ENCODE results near the gene BHMT.
A peak's percentile ranks its signal among the peaks of the same experiment; 100 is the strongest.

BHMT gene

DNA sequence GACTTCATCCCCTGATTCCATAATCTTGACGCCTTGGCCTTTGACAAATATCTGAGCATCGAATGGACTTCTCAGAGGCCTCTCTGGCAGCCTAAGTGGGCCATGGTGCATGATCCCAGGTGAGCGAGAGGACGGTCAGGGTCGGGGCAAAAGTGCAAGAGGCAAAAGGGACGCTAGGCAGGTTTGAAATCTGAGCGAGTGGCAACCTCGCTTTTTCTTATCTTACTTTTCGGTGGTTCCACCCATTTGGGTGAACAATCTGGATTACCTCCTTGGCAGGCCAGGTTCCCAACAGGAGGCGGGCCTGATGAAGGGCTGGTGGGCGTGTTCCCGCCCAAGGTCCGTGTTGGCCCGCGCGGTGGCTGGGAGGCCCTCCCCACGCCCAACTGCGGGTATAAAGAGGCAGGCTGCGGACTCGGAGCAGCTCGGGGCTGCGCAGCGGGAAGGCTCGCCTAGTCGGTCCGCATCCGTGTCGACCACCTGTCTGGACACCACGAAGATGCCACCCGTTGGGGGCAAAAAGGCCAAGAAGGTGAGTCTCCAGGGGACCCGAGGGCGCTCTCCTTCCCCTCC is at the start of gene BHMT:
Gene BHMT (plus strand): TSS at position 423 of the 573 bp plus-strand sequence. CDS start 77 bp downstream, at position 500.
- DNase-seq = no peak

- no peak for DNase-seq
These were observed 49.2 kb upstream of the BHMT start for GRCh38 chr5:79062436-79062835.

DNA sequence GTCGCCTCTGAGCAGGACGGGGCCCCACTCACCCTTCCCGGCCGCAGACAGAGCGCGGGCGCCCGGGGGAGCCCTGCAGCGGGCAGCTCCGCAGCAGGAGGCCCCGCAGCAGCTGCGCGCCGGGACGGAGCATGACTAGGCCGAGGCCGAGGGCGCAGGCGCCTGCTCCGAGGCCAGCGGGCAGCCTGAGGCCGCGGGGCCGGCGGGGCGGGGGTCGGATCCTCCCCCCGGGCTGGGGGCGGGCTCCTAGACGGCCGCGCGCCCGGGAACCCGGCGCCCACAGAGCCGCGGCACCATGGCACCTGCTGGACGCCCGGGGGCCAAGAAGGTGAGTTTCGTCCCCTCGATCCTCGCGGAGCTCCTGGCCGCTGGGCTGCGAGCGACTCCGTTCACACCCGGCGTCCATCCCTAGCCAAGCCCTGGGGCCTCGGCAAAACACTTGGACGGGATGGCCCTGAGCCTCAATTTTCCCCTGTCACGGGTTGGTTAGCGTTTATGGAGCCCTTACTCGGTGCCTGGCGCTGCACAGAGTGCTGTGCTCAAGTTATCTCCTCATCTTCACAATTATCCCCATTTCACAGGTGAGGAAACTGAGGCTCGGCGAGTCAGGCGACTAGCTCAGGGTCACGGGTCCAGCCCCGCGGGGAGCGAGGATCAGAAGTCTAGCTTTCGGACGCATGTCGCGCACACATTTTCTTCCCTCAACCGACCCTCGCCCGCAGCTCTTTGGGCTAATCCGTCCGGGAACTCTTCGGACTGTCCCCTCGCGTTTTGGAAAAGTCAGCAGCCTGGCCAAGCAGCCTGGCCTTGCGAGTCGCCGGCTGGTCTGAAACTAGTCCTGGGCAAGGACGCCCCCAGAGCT is 41.9 kb upstream of the BHMT start, which contains the start of the genes BHMT2 and DMGDH:
Gene BHMT2 (plus strand): TSS at position 280 of the 862 bp plus-strand sequence. CDS start 16 bp downstream, at position 296.
Gene DMGDH (minus strand): TSS at position 187 of the 862 bp plus-strand sequence. CDS start 54 bp downstream, at position 133.
- DNase-seq = peak in 1 of 56 donors; percentile 17

- peak in 1 of 56 donors; percentile 2 for DNase-seq
These were observed 41.3 kb upstream of the BHMT start for GRCh38 chr5:79070350-79070667.

- DNase-seq = no peak
These were observed 37.0 kb upstream of the BHMT start for GRCh38 chr5:79074641-79075040.

- DNase-seq = no peak
These were observed 35.8 kb upstream of the BHMT start for GRCh38 chr5:79075646-79076426.

DNA sequence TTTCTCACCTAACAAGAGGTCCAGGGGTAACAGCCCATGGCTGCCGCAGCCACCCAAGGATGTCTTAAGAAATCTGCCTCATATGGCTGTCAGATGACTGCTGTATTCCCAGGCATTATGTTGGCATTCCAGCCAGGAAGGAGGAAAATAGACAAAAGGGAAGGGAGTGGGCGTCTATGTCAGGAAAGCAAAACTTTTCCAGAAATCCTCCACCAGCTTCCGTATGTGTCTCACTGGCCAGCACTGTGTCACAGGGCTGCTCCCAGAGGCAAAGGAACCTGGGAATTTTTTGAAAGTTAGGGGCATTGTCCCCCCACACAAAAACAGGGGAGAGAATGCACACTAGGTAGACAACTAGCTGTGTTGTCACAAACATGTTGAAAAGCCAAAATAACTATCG is 34.8 kb upstream of the BHMT start:
- no peak for DNase-seq

- DNase-seq = no peak
These were observed 33.8 kb upstream of the BHMT start for GRCh38 chr5:79077680-79078365.

GRCh38 chr5:79080804-79081203 is 30.8 kb upstream of the BHMT start:
- no peak for DNase-seq

DNA sequence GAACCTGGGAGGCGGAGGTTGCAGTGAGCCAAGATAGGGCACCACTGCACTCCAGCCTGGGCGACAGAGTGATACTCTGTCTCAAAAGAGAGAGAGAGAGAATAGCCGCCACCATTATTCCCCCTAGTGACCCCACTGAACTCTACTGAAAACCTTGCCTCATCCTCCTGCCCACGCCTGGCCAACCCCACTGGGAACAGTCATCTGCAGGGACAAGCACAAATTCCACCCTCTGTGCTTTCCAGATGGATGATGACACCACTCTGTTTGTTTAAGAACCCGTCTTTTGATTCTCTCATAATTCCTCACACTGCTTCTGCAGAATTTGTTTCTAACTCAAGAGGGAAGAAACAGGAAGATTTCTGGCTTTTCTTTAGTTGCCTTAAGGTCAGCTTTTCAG is 29.8 kb upstream of the BHMT start:
- DNase-seq = no peak

DNA sequence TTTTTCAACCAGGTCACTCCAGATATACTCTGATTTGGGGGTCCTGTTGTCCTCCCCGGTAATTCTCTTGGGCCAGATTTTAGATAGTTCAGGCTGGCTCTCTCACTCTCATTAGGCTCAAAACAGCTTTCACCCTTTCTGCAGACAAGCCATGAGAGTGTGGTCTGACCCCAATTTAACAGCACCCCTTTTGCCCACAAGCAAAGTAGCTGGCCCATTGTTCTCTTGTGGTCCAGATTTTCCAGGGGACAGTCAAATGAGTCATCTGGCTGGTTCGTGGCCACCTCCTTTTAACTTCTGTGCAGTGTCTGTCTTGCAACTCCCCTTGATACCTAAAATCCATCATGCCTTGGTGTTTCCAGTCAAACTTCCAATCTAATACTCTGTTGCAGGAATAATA is 25.5 kb upstream of the BHMT start:
- no peak for DNase-seq

- no peak for DNase-seq
These were observed 23.1 kb upstream of the BHMT start for GRCh38 chr5:79088507-79088906.

DNA sequence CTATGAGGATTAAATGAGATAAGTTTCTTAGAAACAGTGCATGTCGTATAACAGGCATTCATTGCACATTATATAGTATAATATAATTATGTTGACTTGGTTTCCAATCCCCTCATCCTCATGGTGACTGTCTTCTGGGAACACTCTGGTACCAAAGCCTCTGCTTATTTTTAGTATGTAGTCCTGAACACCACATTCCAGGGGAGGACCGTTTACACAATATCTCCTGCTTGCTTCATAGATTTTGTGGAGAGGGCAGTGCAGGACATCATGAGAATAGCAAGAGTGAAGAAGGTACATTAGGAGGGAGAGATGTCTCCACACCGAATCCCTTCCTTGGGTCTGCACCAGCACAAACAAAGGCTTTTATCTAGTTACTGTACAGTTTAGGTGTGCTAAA is 20.5 kb upstream of the BHMT start:
- no peak for DNase-seq

DNA sequence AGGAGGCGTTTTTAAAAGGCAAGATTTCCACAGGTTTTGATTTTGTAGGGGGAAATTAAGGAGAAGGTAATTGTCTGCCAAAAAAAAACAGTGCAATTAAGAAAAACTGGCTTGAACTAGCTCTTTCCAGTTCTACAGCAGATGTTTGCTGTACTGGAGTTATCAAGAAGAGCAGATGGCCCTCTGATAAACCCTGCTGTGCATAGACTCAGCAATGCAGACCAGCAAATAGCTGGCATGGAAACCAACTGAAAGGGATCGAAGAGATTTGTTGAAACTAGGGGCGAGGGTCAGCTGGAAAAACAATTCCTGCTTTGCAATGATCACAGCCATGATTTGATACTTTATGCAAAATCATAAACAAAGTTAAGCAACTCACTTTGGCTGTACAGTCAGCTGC is 17.8 kb upstream of the BHMT start:
- DNase-seq = no peak

GRCh38 chr5:79105868-79106267 is 5.7 kb upstream of the BHMT start:
- no peak for DNase-seq

- DNase-seq = no peak
These were observed 4.4 kb upstream of the BHMT start for GRCh38 chr5:79107020-79107796.

DNA sequence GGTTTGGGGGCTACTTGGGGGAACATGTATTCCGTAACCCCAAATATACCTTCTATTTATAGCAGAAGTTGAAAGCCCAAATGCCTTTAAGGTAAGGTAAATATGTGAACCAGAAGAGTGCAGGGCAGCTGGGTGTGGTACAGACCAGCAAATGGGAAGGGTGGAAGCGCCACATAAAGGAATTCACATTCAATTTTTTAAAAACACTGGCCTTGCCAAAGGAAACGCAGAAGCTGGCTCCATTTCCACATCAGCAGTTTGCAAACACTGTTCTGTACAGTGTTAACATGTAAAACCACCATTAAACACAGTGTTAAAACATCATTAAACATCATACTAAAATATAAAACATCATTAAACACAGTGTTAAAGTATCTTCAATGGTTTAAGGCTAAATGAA is 3.5 kb upstream of the BHMT start:
- no peak for DNase-seq

GRCh38 chr5:79108792-79109191 is 2.8 kb upstream of the BHMT start:
- no peak for DNase-seq

GRCh38 chr5:79109527-79110492 is 1.8 kb upstream of the BHMT start:
- peak in 1 of 56 donors; percentile 3 for DNase-seq
